RWPE2 (cell line): Measurements from ENCODE around the gene KAZN.
A peak's percentile ranks its signal among the peaks of the same experiment; 100 is the strongest.

Experiments
- ATAC-seq: fragments of 200-7000 bp; cut with Tn5 transposase; 3 replicates; pipeline ENCODE4 v1.9.1; 2021; ENCODE audit warnings: low read depth
- DNase-seq: peaks from one replicate; pipeline ENCODE4 v3.0.0-alpha.2; 2020; ENCODE audit warnings: low spot score
- H3K27ac ChIP-seq: fragments of 450-650 bp; 2 replicates; pipeline ENCODE4 v1.5.1; 2017; ENCODE audit warnings: mild to moderate bottlenecking; ENCODE audit not compliant: poor library complexity, severe bottlenecking
- H3K27me3 ChIP-seq: fragments of 250-450 bp; sonication (Bioruptor Pico); 2 replicates; pipeline ENCODE4 v1.5.1; 2021; ENCODE audit warnings: mild to moderate bottlenecking, moderate library complexity; ENCODE audit not compliant: insufficient read depth, poor library complexity, severe bottlenecking
- H3K36me3 ChIP-seq: fragments of 250-450 bp; sonication (Bioruptor Pico); 2 replicates; pipeline ENCODE4 v1.5.1; 2020; ENCODE audit warnings: low read depth, mild to moderate bottlenecking, moderate library complexity
- H3K4me1 ChIP-seq: fragments of 250-450 bp; sonication (Bioruptor Pico); 2 replicates; pipeline ENCODE4 v1.5.1; 2021; ENCODE audit warnings: mild to moderate bottlenecking, moderate library complexity; ENCODE audit not compliant: insufficient read depth, poor library complexity, severe bottlenecking
- H3K4me3 ChIP-seq: fragments of 250-450 bp; sonication (Bioruptor Pico); 2 replicates; pipeline ENCODE4 v1.5.1; 2021; ENCODE audit warnings: mild to moderate bottlenecking, moderate library complexity; ENCODE audit not compliant: severe bottlenecking
- H3K9me3 ChIP-seq: fragments of 250-450 bp; sonication (Bioruptor Pico); 2 replicates; pipeline ENCODE4 v1.5.1; 2021; ENCODE audit warnings: mild to moderate bottlenecking, moderate library complexity; ENCODE audit not compliant: severe bottlenecking
- TF ChIP-seq, protein P1 (sequence below): fragments of 450-650 bp; IDR thresholded peaks from one replicate; pipeline ENCODE4 v1.5.1; 2017; ENCODE audit warnings: mild to moderate bottlenecking, moderate library complexity; ENCODE audit not compliant: poor library complexity, severe bottlenecking

KAZN gene

GRCh38 chr1:14608308-14608707 lies 9.8 kb downstream of the KAZN start:
- DNase-seq (no peak), ATAC-seq (no peak)
- Histone ChIP-seq H3K4me1 (no peaks in the 10 kb centered on the region), H3K27ac (no peak overlapping the region), H3K9me3 (no peaks in the 10 kb centered on the region), H3K4me3 (no peak overlapping the region), H3K36me3 (no peaks in the 10 kb centered on the region), H3K27me3 (peaks cover 4% of the 10 kb centered on the region)
- TF ChIP-seq, protein P1, sequence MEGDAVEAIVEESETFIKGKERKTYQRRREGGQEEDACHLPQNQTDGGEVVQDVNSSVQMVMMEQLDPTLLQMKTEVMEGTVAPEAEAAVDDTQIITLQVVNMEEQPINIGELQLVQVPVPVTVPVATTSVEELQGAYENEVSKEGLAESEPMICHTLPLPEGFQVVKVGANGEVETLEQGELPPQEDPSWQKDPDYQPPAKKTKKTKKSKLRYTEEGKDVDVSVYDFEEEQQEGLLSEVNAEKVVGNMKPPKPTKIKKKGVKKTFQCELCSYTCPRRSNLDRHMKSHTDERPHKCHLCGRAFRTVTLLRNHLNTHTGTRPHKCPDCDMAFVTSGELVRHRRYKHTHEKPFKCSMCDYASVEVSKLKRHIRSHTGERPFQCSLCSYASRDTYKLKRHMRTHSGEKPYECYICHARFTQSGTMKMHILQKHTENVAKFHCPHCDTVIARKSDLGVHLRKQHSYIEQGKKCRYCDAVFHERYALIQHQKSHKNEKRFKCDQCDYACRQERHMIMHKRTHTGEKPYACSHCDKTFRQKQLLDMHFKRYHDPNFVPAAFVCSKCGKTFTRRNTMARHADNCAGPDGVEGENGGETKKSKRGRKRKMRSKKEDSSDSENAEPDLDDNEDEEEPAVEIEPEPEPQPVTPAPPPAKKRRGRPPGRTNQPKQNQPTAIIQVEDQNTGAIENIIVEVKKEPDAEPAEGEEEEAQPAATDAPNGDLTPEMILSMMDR: peak; percentile 29

- Histone ChIP-seq H3K4me3 (no peak overlapping the region), H3K9me3 (no peaks in the 10 kb centered on the region), H3K27me3 (no peaks in the 10 kb centered on the region), H3K4me1 (no peaks in the 10 kb centered on the region), H3K36me3 (no peaks in the 10 kb centered on the region), H3K27ac (no peak overlapping the region)
- DNase-seq (no peak), ATAC-seq (no peak)
- TF ChIP-seq, protein P1: no peak
These were observed 12.3 kb downstream of the KAZN start for GRCh38 chr1:14610761-14611160.

DNA sequence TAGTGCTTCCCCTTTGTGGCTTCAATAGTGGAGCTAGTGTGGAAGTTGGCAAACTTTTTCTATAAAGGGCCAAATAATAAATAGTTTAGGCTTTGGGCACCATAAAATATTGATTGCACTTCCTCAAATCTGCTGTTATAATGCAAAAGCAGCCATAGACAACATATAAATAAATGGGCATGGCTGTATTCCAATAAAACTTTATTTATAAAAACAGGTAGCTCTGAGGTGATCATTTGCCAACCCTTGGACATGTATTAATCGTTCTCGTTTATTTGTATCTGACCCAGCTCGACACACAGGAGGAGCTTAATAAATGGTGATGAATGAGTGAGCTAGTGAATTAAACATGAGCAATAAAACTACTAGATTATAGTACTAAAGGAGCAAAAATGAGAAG lies 13.3 kb downstream of the KAZN start:
- no peak for DNase-seq
- TF ChIP-seq, protein P1: no peak
- no peaks in the 10 kb centered on the region for H3K27me3 ChIP-seq
- no peaks in the 10 kb centered on the region for H3K9me3 ChIP-seq
- H3K27ac ChIP-seq: no peak overlapping the region
- no peaks in the 10 kb centered on the region for H3K36me3 ChIP-seq
- H3K4me1 ChIP-seq: no peaks in the 10 kb centered on the region
- no peak overlapping the region for H3K4me3 ChIP-seq
- ATAC-seq: no peak

- no peaks in the 10 kb centered on the region for H3K36me3 ChIP-seq
- H3K27ac ChIP-seq: no peak overlapping the region
- DNase-seq (no peak), ATAC-seq (no peak)
- H3K4me3 ChIP-seq: no peak overlapping the region
- TF ChIP-seq, protein P1: no peak
- H3K4me1 ChIP-seq: no peaks in the 10 kb centered on the region
- no peaks in the 10 kb centered on the region for H3K27me3 ChIP-seq
- H3K9me3 ChIP-seq: no peaks in the 10 kb centered on the region
These were observed 13.8 kb downstream of the KAZN start for GRCh38 chr1:14612256-14612655.

- Histone ChIP-seq H3K4me3 (no peak overlapping the region), H3K27me3 (no peaks in the 10 kb centered on the region), H3K9me3 (no peaks in the 10 kb centered on the region), H3K27ac (no peak overlapping the region), H3K36me3 (no peaks in the 10 kb centered on the region), H3K4me1 (no peaks in the 10 kb centered on the region)
- DNase-seq (no peak), ATAC-seq (no peak)
- TF ChIP-seq, protein P1: no peak
These were observed 15.4 kb downstream of the KAZN start for GRCh38 chr1:14613926-14614325.
